CD14-positive monocyte (primary cell): ENCODE results near the gene URI1. TPM values are rescaled to one million over a fixed set of nuclear protein-coding genes. Genes with fewer than 3 reads are reported as not detected.

ENCODE experiments used
- DNase-seq, 3 donors: peaks; one replicate each; pipeline ENCODE4 v3.0.0-alpha.2; 2011 to 2022
- H2AFZ ChIP-seq: 2 replicates; pipeline ENCODE4 v1.6.0; 2012; ENCODE audit warnings: mild to moderate bottlenecking, low read depth, low read length, inconsistent platforms; ENCODE audit not compliant: insufficient read depth, poor library complexity, severe bottlenecking
- H3K27ac ChIP-seq, 2 donors: 1 replicate in 1 of 2; 2 replicates in 1 of 2; pipeline ENCODE4 v1.5.1; 2012 to 2013; ENCODE audit warnings: low read length in 2 of 2, control low read depth in 1 of 2, inconsistent platforms in 1 of 2, low read depth in 1 of 2, mild to moderate bottlenecking in 1 of 2
- H3K27me3 ChIP-seq, 2 donors: one replicate each; pipeline versions ENCODE4 v1.6.0 to v1.6.1; 2011 to 2013; ENCODE audit warnings: low read length in 2 of 2; ENCODE audit not compliant: control insufficient read depth in 2 of 2, insufficient read depth in 2 of 2
- H3K36me3 ChIP-seq, 2 donors: replicated peaks in 1 of 2; 1 replicate in 1 of 2; 2 replicates in 1 of 2; pipeline versions ENCODE4 v1.5.1 to v1.6.1; 2012 to 2013; ENCODE audit warnings: low read length in 2 of 2, control low read depth in 1 of 2, inconsistent platforms in 1 of 2, mild to moderate bottlenecking in 1 of 2; ENCODE audit not compliant: insufficient read depth in 2 of 2, control insufficient read depth in 1 of 2
- H3K4me1 ChIP-seq, 2 donors: 1 replicate in 1 of 2; 2 replicates in 1 of 2; pipeline versions ENCODE4 v1.5.1 to v1.6.1; 2012 to 2013; ENCODE audit warnings: low read length in 2 of 2, control low read depth in 1 of 2, inconsistent platforms in 1 of 2, mild to moderate bottlenecking in 1 of 2, moderate library complexity in 1 of 2; ENCODE audit not compliant: insufficient read depth in 2 of 2, control insufficient read depth in 1 of 2
- H3K4me2 ChIP-seq: replicated peaks from 2 replicates; pipeline ENCODE3; 2012; ENCODE audit warnings: low read length, moderate library complexity, mild to moderate bottlenecking; ENCODE audit not compliant: poor library complexity, severe bottlenecking; ENCODE audit errors: extremely low read depth
- H3K4me3 ChIP-seq, 3 experiments: fragments of 200-600 bp in 1 of 3; sonication (generic) in 1 of 3; replicated peaks in 1 of 3; 1 replicate in 2 of 3; 2 replicates in 1 of 3; pipeline ENCODE4 v1.5.1; 2011 to 2013; ENCODE audit warnings: low read length in 3 of 3, mild to moderate bottlenecking in 3 of 3, control low read depth in 2 of 3, low read depth in 2 of 3, inconsistent platforms in 1 of 3, moderate library complexity in 1 of 3
- H3K79me2 ChIP-seq: 2 replicates; pipeline ENCODE4 v1.6.0; 2012; ENCODE audit warnings: mild to moderate bottlenecking, control low read depth, inconsistent platforms, low read length, moderate library complexity; ENCODE audit not compliant: insufficient read depth
- H3K9ac ChIP-seq: 2 replicates; pipeline ENCODE4 v1.6.0; 2017; ENCODE audit warnings: low read length, mild to moderate bottlenecking; ENCODE audit not compliant: insufficient read depth, poor library complexity, severe bottlenecking
- H3K9me3 ChIP-seq, 2 donors: replicated peaks in 1 of 2; 1 replicate in 1 of 2; 2 replicates in 1 of 2; pipeline versions ENCODE4 v1.5.1 to v1.6.1; 2012 to 2013; ENCODE audit warnings: low read length in 2 of 2, control low read depth in 1 of 2; ENCODE audit not compliant: control insufficient read depth in 1 of 2, insufficient read depth in 1 of 2
- H4K20me1 ChIP-seq: 2 replicates; pipeline ENCODE4 v1.6.0; 2012; ENCODE audit warnings: mild to moderate bottlenecking, low read length, control low read depth, moderate library complexity; ENCODE audit not compliant: insufficient read depth
- H3K27ac Mint-ChIP-seq, 7 donors: one replicate each; pipeline ENCODE4 v1.8.0; 2020; ENCODE audit warnings: mild to moderate bottlenecking in 7 of 7, mixed read lengths in 7 of 7, moderate library complexity in 6 of 7, inconsistent platforms in 2 of 7
- H3K27me3 Mint-ChIP-seq, 3 donors: one replicate each; pipeline ENCODE4 v1.8.0; 2021 to 2022; ENCODE audit warnings: low read depth in 3 of 3, mild to moderate bottlenecking in 3 of 3, mixed read lengths in 3 of 3, moderate library complexity in 3 of 3, inconsistent platforms in 1 of 3
- H3K36me3 Mint-ChIP-seq, 2 donors: one replicate each; pipeline ENCODE4 v1.8.0; 2020; ENCODE audit warnings: mixed read lengths in 2 of 2, inconsistent platforms in 1 of 2, mild to moderate bottlenecking in 1 of 2
- H3K4me1 Mint-ChIP-seq: one replicate; pipeline ENCODE4 v1.8.0; 2020; ENCODE audit warnings: mild to moderate bottlenecking, mixed read lengths
- H3K4me3 Mint-ChIP-seq, 2 donors: one replicate each; pipeline ENCODE4 v1.8.0; 2020; ENCODE audit warnings: mild to moderate bottlenecking in 2 of 2, mixed read lengths in 2 of 2, moderate library complexity in 1 of 2
- H3K9me3 Mint-ChIP-seq, 7 donors: one replicate each; pipeline ENCODE4 v1.8.0; 2020 to 2022; ENCODE audit warnings: mixed read lengths in 7 of 7, mild to moderate bottlenecking in 6 of 7, moderate library complexity in 6 of 7, inconsistent platforms in 2 of 7
- CTCF ChIP-seq: fragments of 200-600 bp; IDR thresholded peaks from one replicate; pipeline ENCODE4 v1.8.0; 2022; ENCODE audit warnings: antibody characterized with exemption, mild to moderate bottlenecking
- WGBS: methylation state at CpG from one replicate; pipeline ENCODE4 v1.1.5; 2013; ENCODE audit warnings: missing lambda C conversion rate; ENCODE audit not compliant: insufficient coverage; 5-methylcytosine and 5-hydroxymethylcytosine counted together
- intact Hi-C, 2 donors: fragments of 100-400 bp; cut with micrococcal nuclease; formaldehyde crosslinking; loops; one replicate each; pipeline versions ENCODE4 v1.15.0 to v1.15.1; 2023
- polyA plus RNA-seq, 3 donors: library from polyadenylated mRNA; depleted of rRNA in 1 of 3; unstranded in 2 of 3; stranded (reverse) in 1 of 3; fragments of 300-500 nt in 2 of 3; fragments of >200 nt in 1 of 3; fragmentation: Illumina TruSeq in 2 of 3; gene quantifications; 1 replicate in 2 of 3; 2 replicates in 1 of 3; pipeline ENCODE4 v1.2.3, GENCODE V29; 2012 to 2021

Gene URI1
- polyA plus RNA-seq, 3 donors: 5.3 to 19.3 (median 9.7) TPM

GRCh38 chr19:29963576-29963975 is 21.5 kb downstream of the URI1 start:
- Mint-ChIP-seq H3K27me3 (peaks cover 0 to 1% (median 0%) of the 10 kb centered on the region in 3 donors), H3K36me3 (peaks cover under 1 to 6% of the 10 kb centered on the region in 2 donors), H3K27ac (peak overlapping the region in 2 of 7 donors; percentile 8 to 70), H3K4me3 (no peak overlapping the region), H3K4me1 (peaks cover 56% of the 10 kb centered on the region), H3K9me3 (peaks cover 0 to 2% (median 0%) of the 10 kb centered on the region in 7 donors)
- no peak for TF ChIP-seq CTCF
- H3K27ac ChIP-seq: peak overlapping the region in 1 of 2 donors; percentile 41
- WGBS: 92% methylated on average over 2 of the region's 4 CpGs
- peaks cover 99% of the 10 kb centered on the region for H3K79me2 ChIP-seq
- no peaks in the 10 kb centered on the region for H3K36me3 ChIP-seq
- no peak for DNase-seq
- H3K27me3 ChIP-seq: no peaks in the 10 kb centered on the region
- H4K20me1 ChIP-seq: peaks cover 80% of the 10 kb centered on the region
- H2AFZ ChIP-seq: no peak overlapping the region
- intact Hi-C loops: no loop called here
- no peak overlapping the region for H3K9ac ChIP-seq
- H3K4me3 ChIP-seq: no peak overlapping the region
- H3K4me2 ChIP-seq: no peak overlapping the region
- H3K9me3 ChIP-seq: no peaks in the 10 kb centered on the region
- peaks cover 11 to 17% of the 10 kb centered on the region in 2 donors for H3K4me1 ChIP-seq

- peaks cover 80% of the 10 kb centered on the region for H4K20me1 ChIP-seq
- Mint-ChIP-seq H3K4me3 (no peak overlapping the region), H3K27ac (peak overlapping the region in 4 of 7 donors; percentile 3 to 75 (median 54)), H3K27me3 (peaks cover 0 to 1% (median 0%) of the 10 kb centered on the region in 3 donors), H3K4me1 (peaks cover 62% of the 10 kb centered on the region), H3K9me3 (no peaks in the 10 kb centered on the region), H3K36me3 (no peaks in the 10 kb centered on the region)
- H3K27me3 ChIP-seq: no peaks in the 10 kb centered on the region
- H3K79me2 ChIP-seq: peaks cover 99% of the 10 kb centered on the region
- no peaks in the 10 kb centered on the region for H3K36me3 ChIP-seq
- intact Hi-C loops: no loop called here
- H3K9me3 ChIP-seq: no peaks in the 10 kb centered on the region
- peaks cover 11 to 17% of the 10 kb centered on the region in 2 donors for H3K4me1 ChIP-seq
- 95% methylated on average over 3 of the region's 5 CpGs for WGBS
- no peak for DNase-seq
- no peak overlapping the region for H2AFZ ChIP-seq
- H3K27ac ChIP-seq: peak overlapping the region in 1 of 2 donors; percentile 41
- no peak overlapping the region for H3K4me2 ChIP-seq
- H3K9ac ChIP-seq: peak overlapping the region; percentile 15
- no peak for TF ChIP-seq CTCF
- no peak overlapping the region for H3K4me3 ChIP-seq
Observed at GRCh38 chr19:29964171-29964570, 22.1 kb downstream of the URI1 start.
